AG09319 (cell line): ENCODE results near the gene GNAQ.

Source experiments
- DNase-seq: peaks from one replicate; pipeline ENCODE4 v3.0.0-alpha.2; 2010; ENCODE audit warnings: low read depth; ENCODE audit errors: extremely low read depth
- TF ChIP-seq, protein P1 (sequence below): IDR thresholded peaks from 2 replicates; pipeline ENCODE4 v1.5.1; 2011; ENCODE audit warnings: low read depth, mild to moderate bottlenecking, inconsistent platforms, low read length, moderate library complexity

Gene GNAQ

DNA sequence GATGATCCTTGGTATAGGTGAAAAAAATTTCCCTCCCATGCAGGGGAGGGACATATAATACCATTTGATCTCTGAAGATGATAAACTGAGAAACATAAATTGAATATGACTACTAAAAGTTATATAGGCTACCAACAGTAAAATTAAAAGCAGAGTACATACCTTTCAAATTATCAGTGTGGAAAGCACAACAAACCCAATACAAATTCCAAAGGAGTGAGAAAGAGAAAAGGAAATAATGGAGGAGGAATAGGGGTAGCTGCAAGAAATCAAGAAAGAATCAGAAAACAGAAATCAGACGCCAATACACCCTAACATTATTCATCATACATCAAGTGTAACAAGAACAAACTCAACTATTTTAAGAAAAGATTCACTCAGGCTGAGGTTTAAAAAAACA is 17.7 kb downstream of the GNAQ start:
- TF ChIP-seq, protein P1, sequence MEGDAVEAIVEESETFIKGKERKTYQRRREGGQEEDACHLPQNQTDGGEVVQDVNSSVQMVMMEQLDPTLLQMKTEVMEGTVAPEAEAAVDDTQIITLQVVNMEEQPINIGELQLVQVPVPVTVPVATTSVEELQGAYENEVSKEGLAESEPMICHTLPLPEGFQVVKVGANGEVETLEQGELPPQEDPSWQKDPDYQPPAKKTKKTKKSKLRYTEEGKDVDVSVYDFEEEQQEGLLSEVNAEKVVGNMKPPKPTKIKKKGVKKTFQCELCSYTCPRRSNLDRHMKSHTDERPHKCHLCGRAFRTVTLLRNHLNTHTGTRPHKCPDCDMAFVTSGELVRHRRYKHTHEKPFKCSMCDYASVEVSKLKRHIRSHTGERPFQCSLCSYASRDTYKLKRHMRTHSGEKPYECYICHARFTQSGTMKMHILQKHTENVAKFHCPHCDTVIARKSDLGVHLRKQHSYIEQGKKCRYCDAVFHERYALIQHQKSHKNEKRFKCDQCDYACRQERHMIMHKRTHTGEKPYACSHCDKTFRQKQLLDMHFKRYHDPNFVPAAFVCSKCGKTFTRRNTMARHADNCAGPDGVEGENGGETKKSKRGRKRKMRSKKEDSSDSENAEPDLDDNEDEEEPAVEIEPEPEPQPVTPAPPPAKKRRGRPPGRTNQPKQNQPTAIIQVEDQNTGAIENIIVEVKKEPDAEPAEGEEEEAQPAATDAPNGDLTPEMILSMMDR, result no peak
- DNase-seq, result no peak

DNA sequence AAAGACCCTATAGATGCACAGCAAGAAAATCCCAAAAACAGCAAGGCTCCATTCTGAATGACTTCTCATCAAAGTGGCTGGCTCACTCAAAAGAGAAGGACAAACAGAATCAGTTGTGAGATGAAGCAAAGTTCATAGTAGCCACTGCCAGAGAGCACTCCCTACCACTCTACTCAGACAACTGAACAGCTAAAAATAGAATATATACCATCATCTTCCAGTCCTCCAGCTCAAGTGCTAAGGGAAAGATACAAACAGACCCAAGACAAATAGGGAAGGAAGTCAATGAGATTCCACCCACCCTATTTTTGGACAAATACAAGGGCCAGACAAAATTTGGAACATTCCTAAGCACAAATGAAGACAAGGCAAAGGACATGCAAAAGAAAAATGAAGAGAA is 20.6 kb downstream of the GNAQ start:
- TF ChIP-seq, protein P1, result no peak
- DNase-seq, result no peak

DNA sequence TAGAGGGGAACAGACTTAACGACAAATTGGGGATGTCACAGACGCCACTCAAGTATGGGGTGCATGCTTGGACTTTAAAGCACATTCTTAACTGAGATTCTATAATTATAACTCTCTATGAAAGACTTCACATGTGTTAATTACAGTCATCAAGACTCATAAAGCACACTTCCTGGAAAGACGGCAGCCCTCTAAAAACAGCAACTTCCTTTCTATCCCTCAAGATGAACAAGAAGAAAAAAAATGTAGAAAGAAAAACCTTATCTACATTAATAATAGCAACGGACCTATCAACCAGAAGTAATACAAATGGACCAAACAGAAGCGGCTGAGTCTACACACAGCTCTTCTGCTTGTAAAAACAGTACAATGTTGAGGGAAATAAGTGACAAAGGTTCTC is 21.2 kb downstream of the GNAQ start:
- no peak for DNase-seq
- TF ChIP-seq, protein P1, result no peak

DNA sequence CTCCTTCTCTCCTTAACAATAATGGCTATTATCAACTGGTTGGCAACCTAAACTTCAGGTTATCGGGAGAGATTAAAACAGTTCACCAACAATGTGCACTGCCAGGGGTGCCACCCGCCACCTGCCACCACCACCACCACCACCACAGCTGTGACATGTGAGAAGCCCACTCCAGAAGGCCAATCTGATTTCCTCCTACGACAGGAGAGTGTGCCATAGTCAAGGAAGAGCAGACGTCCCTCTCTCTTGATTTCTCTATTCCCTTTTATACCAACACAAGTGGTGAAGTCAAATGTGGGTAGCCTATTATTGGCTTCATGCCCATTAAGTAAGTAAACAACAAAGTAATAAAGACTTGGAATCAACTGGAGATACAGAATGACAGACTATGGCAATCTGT is 22.4 kb downstream of the GNAQ start:
- TF ChIP-seq, protein P1, result no peak
- no peak for DNase-seq

DNA sequence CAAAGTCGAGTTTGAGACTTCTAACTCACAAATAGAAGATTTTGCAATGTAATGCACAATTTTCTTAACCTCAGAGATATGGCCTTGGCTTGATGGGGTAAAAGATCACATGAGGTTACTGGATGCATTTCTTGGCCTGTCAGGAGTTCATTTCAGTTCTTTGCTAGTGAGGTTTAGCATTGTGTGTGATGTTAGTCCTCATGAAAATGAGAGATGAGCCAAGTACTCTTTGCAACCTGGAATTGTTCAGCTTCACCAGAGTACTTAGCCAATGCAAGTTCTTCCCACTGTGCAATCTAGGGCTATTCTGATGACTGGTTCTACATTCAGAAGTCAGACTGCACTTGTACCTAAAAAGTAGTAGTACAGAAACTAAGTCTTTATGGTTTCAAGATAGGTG is 24.9 kb downstream of the GNAQ start:
- TF ChIP-seq, protein P1, result no peak
- no peak for DNase-seq

DNA sequence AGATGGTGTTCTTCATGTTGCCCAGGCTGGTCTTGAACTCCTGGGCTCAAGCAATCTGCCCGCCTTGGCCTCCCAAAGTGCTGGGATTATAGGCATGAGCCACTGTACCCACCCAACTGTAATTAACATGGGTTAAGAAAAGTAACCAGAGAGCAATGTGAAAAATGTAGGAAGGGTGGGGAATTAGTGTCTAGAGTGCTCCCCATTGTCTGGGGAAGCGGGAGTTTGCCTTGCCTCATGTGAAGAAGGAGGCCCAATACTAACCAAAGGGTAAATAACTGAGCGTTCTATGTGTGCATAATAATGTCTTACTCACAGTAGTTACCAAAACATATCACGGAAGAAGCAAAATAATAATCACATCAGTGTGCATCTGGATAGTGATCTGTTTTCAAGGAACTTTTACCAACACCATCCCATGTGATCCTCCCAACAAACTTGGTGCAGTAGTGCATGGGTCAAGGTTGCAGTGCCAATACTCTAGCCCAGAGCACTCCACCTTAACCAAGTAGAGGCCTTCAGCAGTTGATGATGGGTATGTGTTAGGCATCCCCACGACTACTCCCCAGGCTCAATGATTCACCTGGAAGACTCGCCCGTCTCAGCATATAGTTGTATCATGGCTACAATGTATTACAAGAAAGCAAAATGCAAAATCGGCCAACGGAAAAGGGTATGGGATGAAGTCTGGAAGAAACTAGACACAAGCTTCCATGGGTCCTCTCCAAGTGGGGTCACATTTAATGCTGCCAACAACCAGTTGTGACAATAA is 26.2 kb downstream of the GNAQ start:
- DNase-seq, result no peak
- TF ChIP-seq, protein P1, result no peak

DNA sequence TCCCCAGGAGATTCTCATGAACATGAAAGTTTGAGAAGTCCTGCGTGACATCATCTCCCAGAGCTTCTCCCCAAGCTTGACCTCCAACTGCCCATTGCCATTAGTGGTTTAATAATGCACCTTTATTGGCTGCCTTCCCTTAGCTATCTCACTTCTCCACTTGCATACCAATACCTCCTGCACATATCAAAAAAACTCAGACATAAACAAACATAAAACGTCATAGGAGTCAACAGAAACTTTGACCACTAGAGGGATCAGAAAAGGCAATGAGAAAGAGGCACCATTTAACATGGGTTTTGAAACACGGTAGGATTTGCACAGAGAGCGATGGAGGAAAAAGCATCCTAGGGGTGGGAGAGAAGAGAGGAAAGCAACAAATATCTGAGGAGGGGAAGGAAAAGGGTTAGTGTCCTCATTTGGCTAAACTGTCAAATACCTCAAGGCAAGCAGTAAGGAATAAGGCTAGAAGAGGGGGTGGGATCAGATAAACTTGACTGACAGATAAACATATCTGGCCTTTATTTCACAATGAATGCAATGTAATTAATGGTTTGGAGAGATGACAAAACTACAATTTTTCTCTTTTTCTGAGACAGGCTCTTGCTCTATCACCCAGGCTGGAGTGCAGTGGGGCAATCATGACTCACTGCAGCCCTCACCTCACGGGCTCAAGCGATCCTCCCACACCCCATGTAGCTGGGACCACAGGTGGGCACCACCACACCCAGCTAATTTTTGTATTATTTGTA is 27.0 kb downstream of the GNAQ start:
- no peak for DNase-seq
- TF ChIP-seq, protein P1, result no peak; the same call in none of the 2 replicates
